Aorta (tissue), 5 donors: Measurements from ENCODE around the gene SERPINH1. TPM values are rescaled to one million over a fixed set of nuclear protein-coding genes. Genes with fewer than 3 reads are reported as not detected.

ENCODE experiments used
- ATAC-seq: fragments of 200-7000 bp; cut with Tn5 transposase; one replicate; pipeline ENCODE4 v1.9.1; 2022; ENCODE audit warnings: moderate library complexity; ENCODE audit not compliant: low FRiP score
- DNase-seq, 2 donors: peaks; one replicate each; pipeline ENCODE4 v3.0.0-alpha.2; 2020
- H3K27ac ChIP-seq, 2 donors: one replicate each; pipeline ENCODE4 v1.5.1; 2013; ENCODE audit warnings: low read length in 2 of 2, mild to moderate bottlenecking in 2 of 2, moderate library complexity in 2 of 2, control low read depth in 1 of 2, inconsistent platforms in 1 of 2, low read depth in 1 of 2
- H3K27me3 ChIP-seq, 2 donors: one replicate each; pipeline ENCODE4 v1.6.1; 2013; ENCODE audit warnings: control low read depth in 1 of 2, low read length in 1 of 2, mild to moderate bottlenecking in 1 of 2, moderate library complexity in 1 of 2; ENCODE audit not compliant: insufficient read depth in 2 of 2, control insufficient read depth in 1 of 2
- H3K36me3 ChIP-seq, 2 donors: one replicate each; pipeline ENCODE4 v1.6.1; 2013; ENCODE audit warnings: control low read depth in 1 of 2, low read length in 1 of 2, mild to moderate bottlenecking in 1 of 2; ENCODE audit not compliant: insufficient read depth in 2 of 2, control insufficient read depth in 1 of 2
- H3K4me1 ChIP-seq, 2 donors: one replicate each; pipeline ENCODE4 v1.6.1; 2013; ENCODE audit warnings: low read length in 2 of 2, control low read depth in 1 of 2, mild to moderate bottlenecking in 1 of 2, moderate library complexity in 1 of 2; ENCODE audit not compliant: insufficient read depth in 2 of 2, control insufficient read depth in 1 of 2
- H3K4me3 ChIP-seq, 2 donors: one replicate each; pipeline ENCODE4 v1.5.1; 2013; ENCODE audit warnings: low read length in 2 of 2, control low read depth in 1 of 2, mild to moderate bottlenecking in 1 of 2
- H3K9me3 ChIP-seq: one replicate; pipeline ENCODE4 v1.6.1; 2013; ENCODE audit warnings: mild to moderate bottlenecking, low read length; ENCODE audit not compliant: control insufficient read depth
- WGBS, 2 donors: extraction: QIAGEN DNeasy Blood & Tissue Kit; methylation state at CpG; one replicate each; pipeline ENCODE4 v1.1.7; 2013; 5-methylcytosine and 5-hydroxymethylcytosine counted together
- intact Hi-C, 2 donors: fragments of 100-400 bp; cut with DNase I; formaldehyde crosslinking; loops; one replicate each; pipeline versions ENCODE4 v1.14.2 to v1.15.0; 2022
- polyA plus RNA-seq, 2 donors: library from polyadenylated mRNA; stranded (reverse); fragments of 200-250 nt; gene quantifications; one replicate each; pipeline ENCODE4 v1.2.3, GENCODE V29; 2013
- total RNA-seq, 2 donors: library from RNA; stranded (reverse); fragmentation: NEBNext Ultra II Directional; extraction: Animal tissue kit (Norgen Biotek cat#: 25700); gene quantifications; one replicate each; pipeline ENCODE4 v1.2.1, GENCODE V29; 2021
- donor health status: healthy with polysubstance abuse.
- donor health status: Bipolar disorder and iron deficiency.
- donor health status: DM: no; HTN: no; CAD: no.
- donor health status: DM: no; HTN: no; CAD: no.
- donor health status: DM: yes; HTN: yes; CAD: no.

SERPINH1 gene
- total and polyA plus RNA-seq, 4 donors = 59.4 to 256 (median 159) TPM

DNA sequence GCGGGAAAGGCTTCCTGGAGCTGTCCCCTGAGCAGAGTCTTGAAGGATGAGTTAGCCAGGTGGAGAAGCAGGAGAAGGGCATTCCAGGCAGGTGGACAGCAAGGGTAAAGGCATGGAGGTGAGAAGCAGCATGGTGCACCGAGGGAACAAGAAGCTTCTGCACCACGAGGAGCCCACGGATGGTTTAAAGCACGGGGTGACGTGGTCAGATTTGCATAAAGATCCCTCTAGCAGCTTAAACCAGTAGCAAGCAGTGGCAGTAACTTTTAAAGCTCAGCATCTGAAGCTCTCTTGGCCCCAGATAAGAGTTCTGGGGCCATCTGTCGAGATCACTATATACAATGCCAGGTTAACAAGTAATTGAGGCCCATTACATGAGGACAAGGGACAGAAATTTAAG, 36.8 kb downstream of the SERPINH1 start:
- no peaks in the 10 kb centered on the region for H3K9me3 ChIP-seq
- DNase-seq = no peak
- 94% methylated on average over 7 of the region's 7 CpGs for WGBS, 2 donors
- no peaks in the 10 kb centered on the region for H3K27me3 ChIP-seq
- no peak overlapping the region for H3K27ac ChIP-seq
- no peaks in the 10 kb centered on the region for H3K36me3 ChIP-seq
- ATAC-seq = no peak
- intact Hi-C loops = no loop called here
- no peak overlapping the region for H3K4me3 ChIP-seq
- no peaks in the 10 kb centered on the region for H3K4me1 ChIP-seq

DNA sequence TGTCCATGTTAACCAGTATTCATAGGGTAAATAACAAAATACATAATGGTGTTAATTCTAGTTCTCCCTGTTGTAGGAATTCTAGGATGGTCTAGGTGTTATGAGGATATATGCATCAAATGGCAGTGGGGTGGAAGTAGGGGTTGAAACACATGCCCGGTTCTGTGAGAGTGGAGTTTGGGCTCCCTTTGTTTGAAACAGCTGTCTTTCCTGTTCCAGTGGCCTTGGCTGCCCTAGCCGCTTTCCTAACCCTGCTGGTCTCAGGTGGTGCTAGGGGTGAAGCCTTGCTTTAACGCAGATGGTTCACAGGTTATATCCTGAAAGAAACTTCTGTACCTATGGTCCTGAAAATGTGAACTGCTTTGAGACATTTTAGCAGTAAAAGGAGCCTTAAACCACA, 38.3 kb downstream of the SERPINH1 start:
- H3K27ac ChIP-seq = no peak overlapping the region
- no peaks in the 10 kb centered on the region for H3K36me3 ChIP-seq
- ATAC-seq (no peak), DNase-seq (no peak)
- WGBS, 2 donors = 88 to 91% methylated on average over 3 of the region's 3 CpGs
- intact Hi-C loops = loop anchor here in 1 of 2 donors (5.0 kb wide), 1 partner anchor 67 kb away; the partner anchor contains the start of gene MAP6
- H3K9me3 ChIP-seq = no peaks in the 10 kb centered on the region
- no peak overlapping the region for H3K4me3 ChIP-seq
- no peaks in the 10 kb centered on the region for H3K27me3 ChIP-seq
- no peaks in the 10 kb centered on the region for H3K4me1 ChIP-seq

DNA sequence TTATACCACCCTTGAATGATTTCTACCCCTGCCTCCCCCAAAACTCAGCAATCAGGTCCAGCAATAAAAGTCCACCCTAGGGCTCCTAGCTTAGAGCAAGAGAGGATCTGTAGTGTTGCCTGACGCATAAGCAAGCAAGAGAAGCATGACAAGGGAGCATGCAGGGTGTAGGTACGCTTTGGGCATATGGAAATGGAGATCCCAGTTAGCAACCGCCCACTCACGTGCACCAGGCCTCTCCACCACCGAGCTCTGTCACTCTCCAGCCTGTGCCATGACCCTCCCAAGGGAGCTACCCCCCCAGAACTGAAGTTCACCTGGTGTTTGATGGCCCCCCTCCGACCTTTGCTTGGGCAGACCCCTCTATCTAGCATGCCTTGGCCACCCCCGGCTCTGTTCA, 39.4 kb downstream of the SERPINH1 start:
- ATAC-seq (no peak), DNase-seq (no peak)
- intact Hi-C loops = loop anchor here in 1 of 2 donors (5.0 kb wide), 1 partner anchor 66 kb away; the partner anchor contains the start of gene MAP6
- no peaks in the 10 kb centered on the region for H3K9me3 ChIP-seq
- no peaks in the 10 kb centered on the region for H3K4me1 ChIP-seq
- no peaks in the 10 kb centered on the region for H3K36me3 ChIP-seq
- H3K4me3 ChIP-seq = no peak overlapping the region
- H3K27ac ChIP-seq = no peak overlapping the region
- WGBS, 2 donors = 90 to 91% methylated on average over 7 of the region's 7 CpGs
- H3K27me3 ChIP-seq = no peaks in the 10 kb centered on the region

DNA sequence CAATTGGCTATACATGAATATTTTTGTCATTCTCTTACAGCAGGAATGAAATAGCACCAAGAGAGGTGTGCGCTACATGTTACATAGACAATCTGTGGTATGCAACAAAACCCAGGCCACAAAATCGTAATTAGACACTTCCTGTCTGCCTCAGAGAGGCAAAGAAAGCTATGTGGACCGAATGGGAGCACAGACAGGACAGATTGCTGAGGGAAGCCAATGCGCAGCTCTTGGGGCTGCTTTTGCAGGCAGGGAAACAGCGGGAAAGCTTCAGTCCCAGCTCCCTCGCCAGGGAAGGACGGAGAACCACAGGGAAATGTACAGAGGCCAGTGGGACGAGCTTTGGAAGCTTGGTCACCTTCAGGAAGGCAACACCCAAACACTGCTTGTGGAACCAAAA, 40.9 kb downstream of the SERPINH1 start:
- no peaks in the 10 kb centered on the region for H3K36me3 ChIP-seq
- no peaks in the 10 kb centered on the region for H3K27me3 ChIP-seq
- no peaks in the 10 kb centered on the region for H3K4me1 ChIP-seq
- intact Hi-C loops = loop anchor here in 1 of 2 donors (5.0 kb wide), 1 partner anchor 64 kb away; the partner anchor contains the start of gene MAP6
- no peak overlapping the region for H3K4me3 ChIP-seq
- 87 to 88% methylated on average over 8 of the region's 8 CpGs for WGBS, 2 donors
- H3K27ac ChIP-seq = no peak overlapping the region
- DNase-seq (no peak), ATAC-seq (no peak)
- no peaks in the 10 kb centered on the region for H3K9me3 ChIP-seq

DNA sequence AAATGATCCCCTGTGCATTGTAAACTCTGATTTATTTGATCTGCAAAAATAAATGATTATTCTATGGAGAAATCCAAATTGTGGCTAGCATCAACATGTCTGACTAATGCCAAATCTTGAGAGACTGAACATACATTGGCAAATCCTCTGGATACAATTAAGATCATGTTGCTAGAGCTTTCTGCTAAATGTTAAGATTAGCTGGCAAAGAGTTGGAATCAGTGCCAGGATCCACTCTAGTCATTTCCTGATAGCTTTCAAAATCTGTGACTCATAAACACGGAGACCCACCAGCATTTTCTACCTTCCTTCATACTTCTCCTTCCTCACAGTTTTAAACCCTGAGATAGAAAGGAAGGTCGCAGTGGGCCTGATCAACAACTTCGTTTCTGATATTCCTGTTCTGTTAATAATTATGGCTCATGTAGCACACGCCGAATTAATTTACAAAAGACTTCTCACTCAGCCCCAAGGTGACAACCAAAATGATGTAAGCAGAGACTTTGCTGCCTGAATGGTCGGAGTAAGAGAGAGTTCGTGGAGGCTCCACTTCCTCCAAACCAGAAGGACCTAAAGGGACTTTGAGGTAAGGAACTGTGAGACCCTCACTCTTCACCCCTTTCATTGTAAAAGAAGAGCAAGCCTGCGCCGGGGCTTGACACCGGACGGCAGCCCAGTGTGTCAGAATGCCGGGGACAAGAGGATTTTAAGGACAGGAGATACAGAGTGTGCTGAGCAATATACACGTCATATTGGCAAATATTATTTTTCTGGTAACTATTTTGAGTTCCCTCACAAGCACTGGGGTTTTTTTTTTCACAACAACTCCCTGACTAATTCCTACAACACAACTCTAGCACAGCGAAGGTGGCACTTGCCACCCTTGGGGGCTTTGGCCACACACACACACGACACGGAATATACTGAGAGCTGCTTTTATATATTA, 42.0 kb downstream of the SERPINH1 start:
- peak overlapping the region; percentile 71 to 81 for H3K27ac ChIP-seq
- intact Hi-C loops = loop anchor here in 1 of 2 donors (5.0 kb wide), 1 partner anchor 63 kb away; the partner anchor contains the start of gene MAP6

DNA sequence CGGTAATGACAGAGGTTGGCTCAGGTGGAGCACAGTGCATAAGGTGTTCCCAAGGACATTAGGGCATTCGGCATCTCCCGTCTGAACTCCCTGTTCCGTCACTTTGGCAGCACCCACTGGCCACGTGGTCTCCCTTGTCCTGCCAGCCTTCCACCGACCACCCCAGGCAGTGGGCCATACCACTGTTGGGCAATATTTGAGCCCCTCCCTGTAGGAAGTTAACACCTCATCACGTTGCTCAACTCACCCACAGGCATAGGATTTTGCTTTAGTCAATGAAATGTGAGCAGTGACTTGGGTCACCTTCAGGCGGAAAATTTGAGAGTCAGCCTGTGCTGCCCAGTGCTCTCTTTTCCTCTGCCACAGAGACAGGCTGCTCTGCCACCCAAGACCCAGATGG, 44.0 kb downstream of the SERPINH1 start:
- WGBS, 2 donors = 90 to 92% methylated on average over 8 of the region's 8 CpGs
- no peaks in the 10 kb centered on the region for H3K27me3 ChIP-seq
- ATAC-seq = no peak
- H3K4me1 ChIP-seq = no peaks in the 10 kb centered on the region
- intact Hi-C loops = no loop called here
- no peak overlapping the region for H3K4me3 ChIP-seq
- H3K9me3 ChIP-seq = no peaks in the 10 kb centered on the region
- DNase-seq = no peak
- no peaks in the 10 kb centered on the region for H3K36me3 ChIP-seq
- H3K27ac ChIP-seq = no peak overlapping the region

More for the DNA sequence above, 42.0 kb downstream of the SERPINH1 start:
- 10 to 15% methylated on average over 16 of the region's 16 CpGs for WGBS, 2 donors
- DNase-seq (no peak), ATAC-seq (no peak)
- Histone ChIP-seq H3K4me3 (peak overlapping the region in 1 of 2 donors; percentile 12), H3K9me3 (no peaks in the 10 kb centered on the region), H3K4me1 (no peaks in the 10 kb centered on the region), H3K27me3 (no peaks in the 10 kb centered on the region), H3K36me3 (no peaks in the 10 kb centered on the region)

DNA sequence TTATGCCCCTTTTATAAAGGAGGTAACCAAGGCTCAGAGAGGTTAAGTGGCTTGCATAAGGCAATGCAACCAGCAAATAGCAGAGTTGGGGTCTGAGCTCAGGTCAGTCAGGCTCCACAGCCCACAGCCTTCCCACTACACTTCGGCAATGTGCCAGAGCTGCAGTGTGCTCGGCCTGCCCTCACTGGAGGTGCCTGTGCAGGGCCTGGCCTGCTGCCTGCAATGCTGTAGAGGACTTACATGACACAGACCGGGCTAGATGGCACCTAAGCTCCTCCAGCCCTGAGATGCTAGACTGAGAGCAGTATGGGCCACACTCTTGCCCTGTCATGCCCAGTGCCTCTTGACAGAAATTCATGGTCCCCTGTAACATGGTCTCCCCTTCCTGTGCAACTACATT, 49.8 kb downstream of the SERPINH1 start:
- Histone ChIP-seq H3K4me1 (no peaks in the 10 kb centered on the region), H3K9me3 (no peaks in the 10 kb centered on the region), H3K27ac (no peak overlapping the region), H3K4me3 (no peak overlapping the region), H3K36me3 (no peaks in the 10 kb centered on the region), H3K27me3 (no peaks in the 10 kb centered on the region)
- DNase-seq = no peak
- whole genome bisulfite sequencing, 2 donors = 87 to 93% methylated on average over 3 of the region's 3 CpGs
- no peak for ATAC-seq
- intact Hi-C loops = no loop called here

DNA sequence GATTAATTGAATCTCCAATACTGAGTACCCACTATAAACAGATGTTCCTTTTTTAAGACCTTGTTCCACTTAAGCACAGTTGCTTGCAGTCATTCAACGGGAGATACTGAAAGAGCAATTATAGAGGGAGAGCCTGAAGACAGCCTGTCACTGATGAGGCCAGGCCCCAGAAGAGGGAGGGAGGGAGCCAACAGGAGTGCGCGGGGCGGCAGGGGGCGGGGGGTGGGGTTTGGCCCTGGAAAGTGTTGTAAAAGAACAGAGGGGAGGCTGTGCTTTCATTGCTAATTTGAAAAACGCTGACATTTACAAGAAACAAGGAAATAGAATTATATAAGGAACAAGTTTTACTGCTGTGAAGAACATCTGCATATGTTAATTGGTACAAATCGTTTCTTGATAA, 53.7 kb downstream of the SERPINH1 start:
- DNase-seq = no peak
- Histone ChIP-seq H3K36me3 (no peaks in the 10 kb centered on the region), H3K27me3 (no peaks in the 10 kb centered on the region), H3K4me3 (no peak overlapping the region), H3K4me1 (no peaks in the 10 kb centered on the region), H3K27ac (no peak overlapping the region), H3K9me3 (no peaks in the 10 kb centered on the region)
- intact Hi-C loops = no loop called here
- WGBS, 2 donors = 78 to 81% methylated on average over 7 of the region's 7 CpGs
- ATAC-seq = no peak

DNA sequence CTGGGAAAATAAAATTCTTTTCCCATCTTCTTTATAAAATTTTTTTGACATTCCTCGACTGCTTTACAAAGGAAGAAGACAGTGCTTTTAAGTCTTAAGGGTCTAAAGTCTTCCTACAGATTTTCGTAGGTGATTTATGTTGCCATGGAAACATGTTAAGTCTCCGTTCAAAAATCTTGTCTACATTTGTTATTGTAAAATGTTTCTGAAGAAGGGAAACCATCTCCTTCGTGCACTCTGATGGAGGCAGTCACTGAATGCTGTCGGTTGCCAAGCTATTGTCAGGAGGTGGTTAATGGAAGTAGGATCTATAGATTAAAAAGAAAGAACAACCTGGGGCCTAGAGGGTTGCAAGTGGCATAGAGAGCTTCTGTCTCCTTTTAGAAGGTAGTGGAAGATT, 54.2 kb downstream of the SERPINH1 start:
- ATAC-seq = no peak
- Histone ChIP-seq H3K4me1 (no peaks in the 10 kb centered on the region), H3K36me3 (no peaks in the 10 kb centered on the region), H3K27ac (no peak overlapping the region), H3K4me3 (no peak overlapping the region), H3K9me3 (no peaks in the 10 kb centered on the region), H3K27me3 (no peaks in the 10 kb centered on the region)
- no peak for DNase-seq
- WGBS, 2 donors = 86 to 91% methylated on average over 5 of the region's 5 CpGs
- intact Hi-C loops = no loop called here
